ENCODE data around the gene ANKRA2.

- TF ChIP-seq CTCF (IDR thresholded peaks at IDR 0.05; ENCODE audit: borderline replicate concordance, extremely low read depth, low read length, poor library complexity, severe bottlenecking): peak; percentile 65
- TF ChIP-seq EZH2 (IDR thresholded peaks at IDR 0.05; ENCODE audit: borderline replicate concordance, low read depth, low read length, severe bottlenecking): no peak
Measured at GRCh38 chr5:73596705-73597328, 31.4 kb upstream of the ANKRA2 start.

All from DND-41 (cell line).